H1 (cell line): Measurements from ENCODE around the gene RASAL2. TPM values are rescaled to one million over a fixed set of nuclear protein-coding genes. Genes with fewer than 3 reads are reported as not detected.

ENCODE experiments used
- CTCF ChIA-PET: fragments of 300-600 bp; sonication (Branson Sonifier 250); formaldehyde crosslinking; loops from one replicate; lab custom pipeline; 2021; ENCODE audit not compliant: partially characterized antibody; lab: Charles Lee
- POLR2A ChIA-PET: fragments of 300-600 bp; sonication (Branson Sonifier 250); formaldehyde crosslinking; loops from one replicate; lab custom pipeline; 2021; ENCODE audit warnings: inconsistent platforms; ENCODE audit not compliant: partially characterized antibody; lab: Charles Lee
- DNase-seq, 2 experiments: peaks; one replicate each; pipeline versions ENCODE4 v3.0.0 to v3.0.0-alpha.2; 2010 to 2022; ENCODE audit warnings: low spot score in 2 of 2, low read depth in 1 of 2, mixed read lengths in 1 of 2
- FAIRE-seq: peaks from 2 replicates; lab custom pipeline; 2011; peaks lifted over from hg19 to GRCh38; lab: Jason Lieb, UNC
- H2AFZ ChIP-seq: 2 replicates; pipeline ENCODE4 v1.8.1; 2012; ENCODE audit warnings: low read length, inconsistent platforms
- H2AK5ac ChIP-seq: 2 replicates; pipeline ENCODE4 v1.6.1; 2013; ENCODE audit warnings: low read depth, low read length
- H2BK120ac ChIP-seq: replicated peaks from 2 replicates; pipeline ENCODE3; 2013; ENCODE audit warnings: low read depth, low read length, inconsistent platforms
- H2BK12ac ChIP-seq: 2 replicates; pipeline ENCODE4 v1.6.1; 2013; ENCODE audit warnings: low read depth, low read length
- H2BK15ac ChIP-seq: 2 replicates; pipeline ENCODE4 v1.6.1; 2013; ENCODE audit warnings: low read length
- H2BK20ac ChIP-seq: 2 replicates; pipeline ENCODE4 v1.6.1; 2013; ENCODE audit warnings: low read length
- H2BK5ac ChIP-seq: 2 replicates; pipeline ENCODE4 v1.6.1; 2013; ENCODE audit warnings: low read depth, low read length
- H3K14ac ChIP-seq: 2 replicates; pipeline ENCODE4 v1.6.1; 2013; ENCODE audit warnings: inconsistent platforms; ENCODE audit not compliant: insufficient read length
- H3K18ac ChIP-seq: 2 replicates; pipeline ENCODE4 v1.6.1; 2013; ENCODE audit warnings: low read length; ENCODE audit errors: extremely low read depth
- H3K23ac ChIP-seq: 2 replicates; pipeline ENCODE4 v1.6.1; 2013; ENCODE audit warnings: inconsistent platforms; ENCODE audit not compliant: insufficient read length
- H3K23me2 ChIP-seq: 2 replicates; pipeline ENCODE4 v1.6.1; 2013; ENCODE audit warnings: low read depth, low read length
- H3K27ac ChIP-seq: 2 replicates; pipeline ENCODE4 v1.6.1; 2011; ENCODE audit warnings: low read depth, low read length, inconsistent platforms
- H3K27me3 ChIP-seq, 4 experiments: replicated peaks in 1 of 4; 1 replicate in 1 of 4; 2 replicates in 3 of 4; pipeline versions ENCODE4 v1.6.1 to v1.8.1; 2011 to 2013; ENCODE audit warnings: low read length in 3 of 4, mild to moderate bottlenecking in 3 of 4, inconsistent platforms in 2 of 4, mixed read lengths in 2 of 4, moderate library complexity in 1 of 4; ENCODE audit not compliant: control insufficient read depth in 3 of 4, insufficient read depth in 3 of 4; ENCODE audit errors: extremely low read depth in 1 of 4
- H3K36me3 ChIP-seq, 4 experiments: 2 replicates each; pipeline versions ENCODE4 v1.6.1 to v1.8.1; 2011 to 2013; ENCODE audit warnings: mild to moderate bottlenecking in 4 of 4, low read length in 3 of 4, moderate library complexity in 2 of 4, control low read depth in 1 of 4, inconsistent platforms in 1 of 4; ENCODE audit not compliant: insufficient read depth in 4 of 4, control insufficient read depth in 2 of 4
- H3K4ac ChIP-seq: replicated peaks from 2 replicates; pipeline ENCODE3; 2013; ENCODE audit warnings: low read length, low read depth, mixed read lengths, inconsistent platforms; ENCODE audit not compliant: insufficient read length
- H3K4me1 ChIP-seq, 4 experiments: replicated peaks in 1 of 4; 1 replicate in 1 of 4; 2 replicates in 3 of 4; pipeline versions ENCODE4 v1.6.1 to v1.8.1; 2011 to 2013; ENCODE audit warnings: low read length in 3 of 4, inconsistent platforms in 2 of 4, mixed read lengths in 1 of 4; ENCODE audit not compliant: insufficient read depth in 4 of 4, control insufficient read depth in 3 of 4
- H3K4me2 ChIP-seq, 2 experiments: 2 replicates each; pipeline versions ENCODE4 v1.6.1 to v1.8.1; 2011 to 2013; ENCODE audit warnings: low read depth in 2 of 2, low read length in 2 of 2, control low read depth in 1 of 2, inconsistent platforms in 1 of 2, mild to moderate bottlenecking in 1 of 2; ENCODE audit not compliant: insufficient read depth in 1 of 2
- H3K4me3 ChIP-seq, 4 experiments: fragments of 200-600, 300-600 bp in 1 of 4; sonication (generic), shearing (Covaris generic), sonication (Bioruptor Twin) in 1 of 4; 2 replicates each; pipeline versions ENCODE4 v1.5.1 to v1.8.1; 2011 to 2016; ENCODE audit warnings: low read length in 4 of 4, low read depth in 3 of 4, control low read depth in 2 of 4, inconsistent platforms in 2 of 4, mild to moderate bottlenecking in 2 of 4, mixed read lengths in 1 of 4, moderate library complexity in 1 of 4; ENCODE audit not compliant: insufficient read depth in 2 of 4; ENCODE audit errors: extremely low read depth in 1 of 4
- H3K56ac ChIP-seq: replicated peaks from 2 replicates; pipeline ENCODE3; 2013; ENCODE audit warnings: low read depth, mild to moderate bottlenecking, mixed read lengths, low read length, inconsistent platforms; ENCODE audit not compliant: insufficient read length
- H3K79me1 ChIP-seq: 2 replicates; pipeline ENCODE4 v1.6.1; 2013; ENCODE audit warnings: low read depth, low read length, control low read depth
- H3K79me2 ChIP-seq, 2 experiments: 2 replicates each; pipeline versions ENCODE4 v1.6.1 to v1.8.1; 2012 to 2013; ENCODE audit warnings: low read length in 2 of 2, mild to moderate bottlenecking in 2 of 2, inconsistent platforms in 1 of 2; ENCODE audit not compliant: insufficient read depth in 2 of 2, control insufficient read depth in 1 of 2
- H3K9ac ChIP-seq, 4 experiments: replicated peaks in 1 of 4; 1 replicate in 1 of 4; 2 replicates in 3 of 4; pipeline versions ENCODE4 v1.6.1 to v1.8.1; 2011 to 2013; ENCODE audit warnings: low read depth in 3 of 4, low read length in 3 of 4, control low read depth in 2 of 4, mild to moderate bottlenecking in 2 of 4, moderate library complexity in 2 of 4, inconsistent platforms in 1 of 4; ENCODE audit errors: extremely low read depth in 1 of 4
- H3K9me3 ChIP-seq, 2 experiments: 2 replicates each; pipeline versions ENCODE4 v1.6.1 to v1.8.1; 2012 to 2013; ENCODE audit warnings: mild to moderate bottlenecking in 2 of 2, moderate library complexity in 2 of 2, control low read depth in 1 of 2, inconsistent platforms in 1 of 2, low read depth in 1 of 2, low read length in 1 of 2, mixed read lengths in 1 of 2; ENCODE audit not compliant: insufficient read depth in 2 of 2
- H4K20me1 ChIP-seq, 2 experiments: replicated peaks in 1 of 2; 2 replicates each; pipeline versions ENCODE3 to v1.8.1; 2011 to 2013; ENCODE audit warnings: inconsistent platforms in 2 of 2, low read length in 2 of 2, mild to moderate bottlenecking in 1 of 2; ENCODE audit not compliant: insufficient read depth in 2 of 2, control insufficient read depth in 1 of 2
- H4K5ac ChIP-seq: 2 replicates; pipeline ENCODE4 v1.6.1; 2013; ENCODE audit warnings: low read length, low read depth, mixed read lengths, inconsistent platforms; ENCODE audit not compliant: insufficient read length
- H4K8ac ChIP-seq: 2 replicates; pipeline ENCODE4 v1.8.0; 2013; ENCODE audit warnings: mild to moderate bottlenecking, moderate library complexity, low read length, inconsistent platforms; ENCODE audit not compliant: insufficient read depth; ENCODE audit errors: extremely low read depth
- H4K91ac ChIP-seq: replicated peaks from 2 replicates; pipeline ENCODE3; 2013; ENCODE audit warnings: low read length, mixed read lengths, inconsistent platforms; ENCODE audit not compliant: insufficient read length
- ASH2L ChIP-seq: fragments of 200-600, 300-600 bp; sonication (generic); IDR thresholded peaks from one replicate; pipeline ENCODE4 v1.7.1; 2017; ENCODE audit warnings: low read length
- CBX8 ChIP-seq: fragments of 300-800, 300-1000 bp; sonication (generic); IDR thresholded peaks from 2 replicates; pipeline ENCODE4 v1.7.1; 2016; ENCODE audit warnings: low read depth, low read length, borderline replicate concordance
- HDAC2 ChIP-seq, 2 experiments: fragments of 300-600 bp in 1 of 2; sonication (generic) in 1 of 2; IDR thresholded peaks; 2 replicates each; pipeline ENCODE4 v1.6.1; 2011 to 2012; ENCODE audit warnings: low read depth in 2 of 2, low read length in 2 of 2, mild to moderate bottlenecking in 2 of 2, moderate library complexity in 2 of 2, borderline replicate concordance in 1 of 2, inconsistent platforms in 1 of 2
- NANOG ChIP-seq: IDR thresholded peaks from 2 replicates; pipeline ENCODE4 v1.6.1; 2011; ENCODE audit warnings: low read length, low read depth, mild to moderate bottlenecking, inconsistent platforms; ENCODE audit not compliant: insufficient read depth, poor library complexity, severe bottlenecking
- POLR2A ChIP-seq, 2 experiments: IDR thresholded peaks; 1 replicate in 1 of 2; 2 replicates in 1 of 2; pipeline ENCODE4 v1.6.1; 2011; ENCODE audit warnings: low read depth in 2 of 2, low read length in 2 of 2, mild to moderate bottlenecking in 2 of 2; ENCODE audit errors: control extremely low read depth in 1 of 2
- POLR2AphosphoS5 ChIP-seq: IDR thresholded peaks from 2 replicates; pipeline ENCODE4 v1.6.1; 2011; ENCODE audit warnings: low read depth, low read length
- TEAD4 ChIP-seq: IDR thresholded peaks from 2 replicates; pipeline ENCODE4 v1.6.1; 2012; ENCODE audit warnings: low read depth, low read length, inconsistent platforms, mixed read lengths
- ZNF274 ChIP-seq: IDR thresholded peaks from 2 replicates; pipeline ENCODE4 v1.7.0; 2012; ENCODE audit warnings: low read length, borderline replicate concordance; ENCODE audit errors: extremely low read depth
- WGBS, 2 experiments: shearing (Covaris generic) in 1 of 2; methylation state at CpG; one replicate each; pipeline versions ENCODE4 v1.1.6 to v1.1.7; 2013 to 2015; ENCODE audit warnings: low lambda C conversion rate in 2 of 2, mixed read lengths in 2 of 2, inconsistent platforms in 1 of 2, low coverage in 1 of 2, missing lambda C conversion rate in 1 of 2; ENCODE audit not compliant: insufficient replicate concordance in 2 of 2, insufficient coverage in 1 of 2, insufficient read length in 1 of 2; ENCODE audit errors: extremely low coverage in 1 of 2, missing lambda C conversion rate in 1 of 2; 5-methylcytosine and 5-hydroxymethylcytosine counted together
- polyA plus RNA-seq, 7 experiments: library from polyadenylated mRNA; depleted of rRNA in 3 of 7; stranded (reverse) in 5 of 7; unstranded in 2 of 7; fragments of >200 nt in 5 of 7; fragments of 200-250 nt in 2 of 7; gene quantifications; 1 replicate in 5 of 7; 2 replicates in 1 of 7; 4 replicates in 1 of 7; pipeline versions ENCODE4 v1.2.1 to v1.2.3, GENCODE V29; 2011 to 2013; ENCODE audit warnings: missing spikeins in 2 of 7, mixed read lengths in 2 of 7
- total RNA-seq: library from RNA; stranded (reverse); fragmentation: NEBNext Ultra II Directional; extraction: Animal tissue kit (Norgen Biotek cat#: 25700); gene quantifications from 2 replicates; pipeline ENCODE4 v1.2.1, GENCODE V29; 2021
- TF ChIP-seq, protein P1 (sequence below): IDR thresholded peaks from 2 replicates; pipeline ENCODE4 v1.6.1; 2012; ENCODE audit warnings: low read length, inconsistent platforms
- TF ChIP-seq, protein P2 (sequence below): IDR thresholded peaks from 2 replicates; pipeline ENCODE4 v1.6.1; 2012; ENCODE audit warnings: inconsistent platforms

The RASAL2 gene
- total and polyA plus RNA-seq, 2 of the 8 experiments (the other 6 are each of a cell fraction or from before 2014, with no cell fraction given) = 15.9 to 32.5 TPM

- no peak overlapping the region for H3K14ac ChIP-seq
- H3K79me1 ChIP-seq = no peaks in the 10 kb centered on the region; the same call in 1 of the 2 replicates
- no peak overlapping the region for H2BK120ac ChIP-seq
- no peaks in the 10 kb centered on the region for H3K23me2 ChIP-seq
- H4K8ac ChIP-seq = no peak overlapping the region
- peak overlapping the region; percentile 94 for H2BK5ac ChIP-seq
- FAIRE-seq (peak; percentile 99), DNase-seq (peak; percentile 77 to 94)
- H3K56ac ChIP-seq = peak overlapping the region; percentile 80
- H4K5ac ChIP-seq = peak overlapping the region; percentile 91
- 6% methylated on average over 4 of the region's 4 CpGs; no CpG with 5 or more reads in 1 of the 2 experiments for WGBS, 2 experiments
- peaks cover 6 to 32% (median 18%) of the 10 kb centered on the region in 4 experiments; a peak in 6 of 7 replicates for H3K4me1 ChIP-seq
- H3K36me3 ChIP-seq = no peaks in the 10 kb centered on the region
- H2BK20ac ChIP-seq = peak overlapping the region; percentile 76
- H4K91ac ChIP-seq = peak overlapping the region; percentile 90
- peak overlapping the region in 3 of 4 experiments; percentile 15 to 34 (median 33); a peak in 2 of 7 replicates for H3K9ac ChIP-seq
- no peak overlapping the region for H2AFZ ChIP-seq
- no peak overlapping the region for H3K4ac ChIP-seq
- ChIA-PET CTCF (interaction anchor here (1.2 to 2.8 kb wide), 3 partner anchors 11 to 33 kb away, joined by 3 to 13 read pairs (median 13); no protein-coding TSS in a partner anchor), POLR2A (interaction anchor here (0.6 to 2.1 kb wide), 7 partner anchors 11 to 173 kb away, joined by 3 to 7 read pairs (median 3); no protein-coding TSS in a partner anchor)
- peak overlapping the region; percentile 93; the same call in 1 of the 2 replicates for H3K18ac ChIP-seq
- 0 out of 2 replicates have a peak overlapping the region, but pooled peaks have one; percentile 34 for H2AK5ac ChIP-seq
- no peak overlapping the region for H2BK15ac ChIP-seq
- H2BK12ac ChIP-seq = peak overlapping the region; percentile 83; the same call in 1 of the 2 replicates
- no peaks in the 10 kb centered on the region for H3K27me3 ChIP-seq
- H3K9me3 ChIP-seq = no peaks in the 10 kb centered on the region
- H3K23ac ChIP-seq = no peak overlapping the region
- peak overlapping the region; percentile 61; the same call in 1 of the 2 replicates for H3K27ac ChIP-seq
- no peaks in the 10 kb centered on the region for H4K20me1 ChIP-seq
- H3K4me2 ChIP-seq = peak overlapping the region; percentile 57 to 61
- H3K79me2 ChIP-seq = peaks cover 0 to 68% of the 10 kb centered on the region in 2 experiments; a peak in 2 of 4 replicates
- peak overlapping the region in 1 of 4 experiments; percentile 54; a peak in 2 of 8 replicates for H3K4me3 ChIP-seq
- TF ChIP-seq POLR2AphosphoS5 (peak; percentile 70), POLR2A (IDR thresholded peaks at IDR 0.05; ENCODE audit: control extremely low read depth in 1 of 2, low read depth in 2 of 2, low read length in 2 of 2) (peak in 1 of 2 experiments; percentile 81; a peak in 2 of 3 replicates), CBX8 (no peak), NANOG (peak; percentile 92), ASH2L (peak; percentile 64), TEAD4 (no peak), ZNF274 (no peak), HDAC2 (IDR thresholded peaks at IDR 0.05; ENCODE audit: borderline replicate concordance in 1 of 2, low read depth in 2 of 2, low read length in 2 of 2) (peak in 1 of 2 experiments; percentile 51; a peak in 1 of 4 replicates)
- TF ChIP-seq, protein P1, sequence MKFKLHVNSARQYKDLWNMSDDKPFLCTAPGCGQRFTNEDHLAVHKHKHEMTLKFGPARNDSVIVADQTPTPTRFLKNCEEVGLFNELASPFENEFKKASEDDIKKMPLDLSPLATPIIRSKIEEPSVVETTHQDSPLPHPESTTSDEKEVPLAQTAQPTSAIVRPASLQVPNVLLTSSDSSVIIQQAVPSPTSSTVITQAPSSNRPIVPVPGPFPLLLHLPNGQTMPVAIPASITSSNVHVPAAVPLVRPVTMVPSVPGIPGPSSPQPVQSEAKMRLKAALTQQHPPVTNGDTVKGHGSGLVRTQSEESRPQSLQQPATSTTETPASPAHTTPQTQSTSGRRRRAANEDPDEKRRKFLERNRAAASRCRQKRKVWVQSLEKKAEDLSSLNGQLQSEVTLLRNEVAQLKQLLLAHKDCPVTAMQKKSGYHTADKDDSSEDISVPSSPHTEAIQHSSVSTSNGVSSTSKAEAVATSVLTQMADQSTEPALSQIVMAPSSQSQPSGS = 0 out of 2 replicates have a peak, but pooled peaks have one; percentile 4
- TF ChIP-seq, protein P2, sequence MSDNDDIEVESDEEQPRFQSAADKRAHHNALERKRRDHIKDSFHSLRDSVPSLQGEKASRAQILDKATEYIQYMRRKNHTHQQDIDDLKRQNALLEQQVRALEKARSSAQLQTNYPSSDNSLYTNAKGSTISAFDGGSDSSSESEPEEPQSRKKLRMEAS = peak; percentile 93
Measured at GRCh38 chr1:178266619-178267066, 172.7 kb downstream of the RASAL2 start.
